ENCODE data around the gene PRRC1. TPM values are rescaled to one million over a fixed set of nuclear protein-coding genes. Genes with fewer than 3 reads are reported as not detected.

The PRRC1 gene
- total RNA-seq, 1 donor from 2014 or later = 39.5 TPM

DNA sequence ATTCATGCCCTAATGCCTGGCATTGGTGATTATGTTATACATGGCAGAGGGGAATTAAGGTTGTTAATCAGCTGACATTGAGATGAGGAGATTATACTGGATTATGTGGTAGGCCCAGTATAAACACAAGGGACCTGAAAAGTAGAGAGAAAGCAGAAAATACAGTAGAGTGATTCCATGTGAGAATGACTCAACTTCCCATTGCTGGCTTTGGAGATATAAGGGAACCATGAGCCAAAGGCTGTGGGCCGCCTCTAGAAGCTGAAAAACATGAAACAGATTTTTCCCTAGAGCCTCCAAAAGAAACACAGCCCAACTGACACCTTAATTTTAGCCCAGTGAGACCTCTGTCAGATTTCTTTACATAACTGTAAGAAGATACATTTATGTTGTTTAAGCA, 66.4 kb downstream of the PRRC1 start:
- H3K27me3 ChIP-seq = no peaks in the 10 kb centered on the region
- DNase-seq (ENCODE audit: low spot score in 2 of 2) = no peak
- H3K9me3 ChIP-seq = no peaks in the 10 kb centered on the region
- H3K4me1 ChIP-seq = no peaks in the 10 kb centered on the region
- intact Hi-C loops (cut with DNase I) = no loop called here
- H3K36me3 ChIP-seq = no peaks in the 10 kb centered on the region
- TF ChIP-seq, protein P1, sequence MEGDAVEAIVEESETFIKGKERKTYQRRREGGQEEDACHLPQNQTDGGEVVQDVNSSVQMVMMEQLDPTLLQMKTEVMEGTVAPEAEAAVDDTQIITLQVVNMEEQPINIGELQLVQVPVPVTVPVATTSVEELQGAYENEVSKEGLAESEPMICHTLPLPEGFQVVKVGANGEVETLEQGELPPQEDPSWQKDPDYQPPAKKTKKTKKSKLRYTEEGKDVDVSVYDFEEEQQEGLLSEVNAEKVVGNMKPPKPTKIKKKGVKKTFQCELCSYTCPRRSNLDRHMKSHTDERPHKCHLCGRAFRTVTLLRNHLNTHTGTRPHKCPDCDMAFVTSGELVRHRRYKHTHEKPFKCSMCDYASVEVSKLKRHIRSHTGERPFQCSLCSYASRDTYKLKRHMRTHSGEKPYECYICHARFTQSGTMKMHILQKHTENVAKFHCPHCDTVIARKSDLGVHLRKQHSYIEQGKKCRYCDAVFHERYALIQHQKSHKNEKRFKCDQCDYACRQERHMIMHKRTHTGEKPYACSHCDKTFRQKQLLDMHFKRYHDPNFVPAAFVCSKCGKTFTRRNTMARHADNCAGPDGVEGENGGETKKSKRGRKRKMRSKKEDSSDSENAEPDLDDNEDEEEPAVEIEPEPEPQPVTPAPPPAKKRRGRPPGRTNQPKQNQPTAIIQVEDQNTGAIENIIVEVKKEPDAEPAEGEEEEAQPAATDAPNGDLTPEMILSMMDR (IDR thresholded peaks at IDR 0.05) = no peak
- no peak overlapping the region for H3K27ac ChIP-seq
- no peak overlapping the region for H3K4me3 ChIP-seq

DNA sequence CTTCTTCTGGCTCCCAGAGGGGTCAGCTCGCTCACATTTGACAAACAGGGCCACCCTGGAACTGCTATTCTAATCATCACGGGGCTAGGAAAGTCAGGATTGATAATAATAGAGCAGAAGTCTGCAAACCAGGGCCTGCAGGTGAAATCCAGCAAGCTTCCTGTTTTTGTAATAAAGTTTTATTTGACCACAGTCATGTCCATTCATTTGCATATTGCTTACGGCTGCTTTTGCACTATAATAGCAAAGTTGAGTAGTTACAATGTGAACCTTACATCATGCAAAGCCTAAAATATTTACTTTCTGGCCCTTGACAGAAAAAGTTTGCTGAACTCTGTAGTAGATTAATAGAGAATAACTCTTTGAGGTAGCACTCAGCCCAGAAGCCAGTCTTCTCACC, 68.2 kb downstream of the PRRC1 start:
- no peak for DNase-seq (ENCODE audit: low spot score in 2 of 2)
- TF ChIP-seq, protein P1 (IDR thresholded peaks at IDR 0.05) = no peak
- H3K36me3 ChIP-seq = no peaks in the 10 kb centered on the region
- H3K9me3 ChIP-seq = no peaks in the 10 kb centered on the region
- intact Hi-C loops (cut with DNase I) = no loop called here
- no peaks in the 10 kb centered on the region for H3K27me3 ChIP-seq
- no peak overlapping the region for H3K27ac ChIP-seq
- no peaks in the 10 kb centered on the region for H3K4me1 ChIP-seq
- no peak overlapping the region for H3K4me3 ChIP-seq

DNA sequence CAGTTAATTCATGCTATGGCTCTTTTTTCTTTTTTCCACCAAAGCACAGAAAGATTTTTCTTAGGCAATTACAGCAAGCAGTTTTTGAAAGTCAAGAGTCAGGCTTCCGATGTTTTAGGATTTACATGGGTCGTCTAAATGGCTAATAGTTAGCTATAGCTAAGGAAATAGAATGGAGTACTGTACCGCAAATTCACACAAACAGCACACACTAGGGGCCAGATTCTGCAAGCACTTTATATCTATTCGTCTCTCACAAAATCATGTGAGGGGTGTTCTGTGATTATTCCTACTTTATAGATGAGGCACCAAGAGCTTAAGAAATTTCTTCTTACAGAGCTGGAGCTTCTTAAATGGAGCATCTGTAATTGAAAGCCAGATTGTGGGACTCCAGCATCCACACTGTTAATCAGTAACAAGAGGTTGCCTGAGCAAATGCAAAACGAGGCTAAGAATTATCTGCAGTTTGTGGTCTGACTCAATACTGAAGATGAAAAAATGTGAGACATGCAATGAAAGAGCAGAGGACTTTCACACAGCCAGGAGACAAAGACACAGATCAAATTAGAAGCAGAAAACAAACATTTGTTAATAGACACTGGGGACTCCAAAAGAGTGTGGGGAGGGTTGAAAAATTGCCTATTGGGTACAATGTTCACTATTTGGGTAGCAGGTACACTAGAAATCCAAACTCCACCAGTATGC, 68.8 kb downstream of the PRRC1 start:
- no peaks in the 10 kb centered on the region for H3K9me3 ChIP-seq
- TF ChIP-seq, protein P1 (IDR thresholded peaks at IDR 0.05) = no peak
- no peak overlapping the region for H3K27ac ChIP-seq
- H3K36me3 ChIP-seq = no peaks in the 10 kb centered on the region
- intact Hi-C loops (cut with DNase I) = no loop called here
- DNase-seq (ENCODE audit: low spot score in 2 of 2) = no peak
- H3K27me3 ChIP-seq = no peaks in the 10 kb centered on the region
- no peaks in the 10 kb centered on the region for H3K4me1 ChIP-seq
- H3K4me3 ChIP-seq = no peak overlapping the region

DNA sequence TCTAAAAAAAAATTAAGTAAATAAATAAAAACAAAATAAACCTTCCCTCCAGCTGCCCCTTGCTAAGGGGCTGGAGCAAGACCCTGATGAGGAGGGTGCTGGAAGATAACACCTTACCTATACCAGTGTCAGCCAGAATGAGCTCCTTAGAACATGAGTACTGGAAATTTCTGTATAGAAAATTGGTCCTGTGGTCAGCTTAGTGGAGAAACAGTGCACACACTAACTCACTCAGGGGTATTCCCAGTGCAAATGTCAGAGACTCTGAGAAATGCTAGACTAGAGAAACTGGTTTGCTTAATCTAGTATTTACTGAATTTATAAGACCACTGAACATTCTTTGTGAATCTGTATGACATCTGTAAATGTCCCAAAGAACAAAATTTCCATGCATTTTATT, 69.4 kb downstream of the PRRC1 start:
- intact Hi-C loops (cut with DNase I) = no loop called here
- Histone ChIP-seq H3K4me1 (no peaks in the 10 kb centered on the region), H3K27me3 (no peaks in the 10 kb centered on the region), H3K27ac (no peak overlapping the region), H3K36me3 (no peaks in the 10 kb centered on the region), H3K4me3 (no peak overlapping the region), H3K9me3 (no peaks in the 10 kb centered on the region)
- TF ChIP-seq, protein P1 (IDR thresholded peaks at IDR 0.05) = no peak
- DNase-seq (ENCODE audit: low spot score in 2 of 2) = no peak

DNA sequence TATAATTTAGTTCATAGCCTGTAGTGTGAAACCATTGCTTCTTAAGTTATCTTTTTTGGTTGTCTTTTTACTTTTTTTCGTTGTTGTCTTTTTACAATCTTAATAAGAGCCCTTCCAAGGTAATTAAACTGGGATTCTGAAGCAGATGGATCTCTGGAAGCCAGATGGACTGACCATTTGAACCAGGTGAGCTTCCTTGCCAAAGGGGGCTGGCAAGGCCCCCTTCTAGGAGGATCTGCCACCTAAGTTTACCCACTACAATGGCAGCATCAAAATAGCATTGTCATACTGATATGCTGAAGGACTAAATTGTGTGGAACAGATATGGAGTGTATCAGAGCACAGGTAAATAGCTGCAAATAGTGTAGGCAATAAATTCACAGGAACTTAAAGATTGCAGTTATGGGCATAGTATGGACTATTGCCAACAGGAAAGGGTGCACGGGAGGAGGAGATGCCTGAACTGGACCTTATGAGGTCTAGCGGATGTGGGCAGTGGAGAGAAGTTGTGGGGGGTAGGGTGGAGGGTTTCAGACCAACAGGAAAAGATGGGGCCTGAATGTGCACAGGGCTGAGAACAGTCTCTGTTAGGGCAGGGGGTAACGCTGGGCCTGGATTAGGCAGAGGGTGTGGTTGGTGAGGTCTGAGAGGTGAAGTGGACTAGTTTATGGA, 69.9 kb downstream of the PRRC1 start:
- Histone ChIP-seq H3K36me3 (no peaks in the 10 kb centered on the region), H3K9me3 (no peaks in the 10 kb centered on the region), H3K27ac (no peak overlapping the region), H3K4me3 (no peak overlapping the region), H3K27me3 (no peaks in the 10 kb centered on the region), H3K4me1 (no peaks in the 10 kb centered on the region)
- no peak for DNase-seq (ENCODE audit: low spot score in 2 of 2)
- intact Hi-C loops (cut with DNase I) = no loop called here
- TF ChIP-seq, protein P1 (IDR thresholded peaks at IDR 0.05) = no peak
